WTC11 (cell line): ENCODE measurements around the gene PFKM. TPM values are rescaled to one million over a fixed set of nuclear protein-coding genes. Genes with fewer than 3 reads are reported as not detected.

Experiments used
- ATAC-seq: fragments of 200-7000 bp; cut with Tn5 transposase; 2 replicates; pipeline ENCODE4 v1.10.0; 2021; ENCODE audit warnings: mild to moderate bottlenecking, moderate library complexity
- CTCF ChIA-PET: fragments of 300-600 bp; sonication (Branson Sonifier 250); formaldehyde crosslinking; loops from one replicate; lab custom pipeline; 2021; ENCODE audit warnings: antibody characterized with exemption; lab: Charles Lee
- POLR2A ChIA-PET: fragments of 350-600 bp; sonication (Branson Sonifier 250); formaldehyde crosslinking; loops from one replicate; lab custom pipeline; 2021; ENCODE audit warnings: antibody characterized with exemption; lab: Charles Lee
- DNase-seq: peaks from one replicate; pipeline ENCODE4 v3.0.0; 2021; ENCODE audit warnings: low spot score
- H3K27ac Mint-ChIP-seq: 2 replicates; pipeline ENCODE4 v1.8.0; 2021; ENCODE audit warnings: mixed read lengths
- H3K27me3 Mint-ChIP-seq: 2 replicates; pipeline ENCODE4 v1.8.0; 2021; ENCODE audit warnings: low read depth, mild to moderate bottlenecking, moderate library complexity, mixed read lengths
- H3K36me3 Mint-ChIP-seq: 2 replicates; pipeline ENCODE4 v1.8.0; 2021; ENCODE audit warnings: mixed read lengths
- H3K4me1 Mint-ChIP-seq: 2 replicates; pipeline ENCODE4 v1.8.0; 2022; ENCODE audit warnings: mixed read lengths
- H3K4me3 Mint-ChIP-seq: 2 replicates; pipeline ENCODE4 v1.8.0; 2021; ENCODE audit warnings: mild to moderate bottlenecking, moderate library complexity, mixed read lengths
- H3K9me3 Mint-ChIP-seq: 2 replicates; pipeline ENCODE4 v1.8.0; 2021; ENCODE audit warnings: mixed read lengths
- CREB1 ChIP-seq: sonication (generic); formaldehyde crosslinking; IDR thresholded peaks from 2 replicates; pipeline ENCODE4 v1.8.0; 2023; ENCODE audit warnings: mild to moderate bottlenecking, missing genetic modification reagents
- ELF4 ChIP-seq: sonication (generic); formaldehyde crosslinking; IDR thresholded peaks from 2 replicates; pipeline ENCODE4 v1.8.1; 2022; ENCODE audit warnings: low read depth, mild to moderate bottlenecking, moderate library complexity, missing genetic modification reagents
- ESRRA ChIP-seq: sonication (generic); formaldehyde crosslinking; IDR thresholded peaks from 2 replicates; pipeline ENCODE4 v1.8.1; 2022; ENCODE audit warnings: mild to moderate bottlenecking, missing genetic modification reagents, borderline replicate concordance
- GRHL2 ChIP-seq: fragments of 250-450 bp; sonication (Bioruptor Pico); IDR thresholded peaks from 2 replicates; pipeline ENCODE4 v1.8.0; 2022; ENCODE audit warnings: mild to moderate bottlenecking, moderate library complexity; ENCODE audit not compliant: insufficient replicate concordance, severe bottlenecking
- HMGXB4 ChIP-seq: sonication (generic); formaldehyde crosslinking; IDR thresholded peaks from 2 replicates; pipeline ENCODE4 v1.8.1; 2023; ENCODE audit warnings: mild to moderate bottlenecking, moderate library complexity, missing genetic modification reagents
- KAT7 ChIP-seq: sonication (generic); formaldehyde crosslinking; IDR thresholded peaks from 2 replicates; pipeline ENCODE4 v1.8.1; 2023; ENCODE audit warnings: missing genetic modification reagents, mild to moderate bottlenecking, borderline replicate concordance
- NFE2L1 ChIP-seq: sonication (generic); formaldehyde crosslinking; IDR thresholded peaks from 2 replicates; pipeline ENCODE4 v1.8.1; 2023; ENCODE audit warnings: missing genetic modification reagents
- NR3C1 ChIP-seq: sonication (generic); formaldehyde crosslinking; conservative IDR thresholded peaks from 2 replicates; pipeline ENCODE4 v1.8.1; 2023; ENCODE audit warnings: low read depth, mild to moderate bottlenecking, missing genetic modification reagents
- SMAD3 ChIP-seq: sonication (generic); formaldehyde crosslinking; IDR thresholded peaks from 2 replicates; pipeline ENCODE4 v1.8.0; 2022; ENCODE audit warnings: missing genetic modification reagents, mild to moderate bottlenecking, borderline replicate concordance
- ZNF219 ChIP-seq: sonication (generic); formaldehyde crosslinking; IDR thresholded peaks from 2 replicates; pipeline ENCODE4 v1.8.0; 2023; ENCODE audit warnings: missing genetic modification reagents, mild to moderate bottlenecking, borderline replicate concordance
- ZNF317 ChIP-seq: sonication (generic); formaldehyde crosslinking; IDR thresholded peaks from 2 replicates; pipeline ENCODE4 v1.8.1; 2023; ENCODE audit warnings: low read depth, mild to moderate bottlenecking, moderate library complexity, missing genetic modification reagents, borderline replicate concordance
- ZNF423 ChIP-seq: fragments of 250-450 bp; sonication (Bioruptor Pico); IDR thresholded peaks from 2 replicates; pipeline ENCODE4 v2.1.2; 2022; ENCODE audit warnings: mild to moderate bottlenecking, moderate library complexity
- total RNA-seq: library from RNA; stranded (reverse); gene quantifications from 3 replicates; pipeline ENCODE4 v1.2.3, GENCODE V29; 2021
- TF ChIP-seq, protein P1 (sequence below): sonication (generic); formaldehyde crosslinking; IDR thresholded peaks from 2 replicates; pipeline ENCODE4 v1.8.0; 2022; ENCODE audit warnings: mild to moderate bottlenecking, missing genetic modification reagents
- TF ChIP-seq, protein P2 (sequence below): sonication (generic); formaldehyde crosslinking; IDR thresholded peaks from 2 replicates; pipeline ENCODE4 v1.8.1; 2023; ENCODE audit warnings: mild to moderate bottlenecking, missing genetic modification reagents
- TF ChIP-seq, protein P3 (sequence below): fragments of 250-450 bp; sonication (Bioruptor Pico); IDR thresholded peaks from 2 replicates; pipeline ENCODE4 v2.1.2; 2022; ENCODE audit warnings: mild to moderate bottlenecking, moderate library complexity
- TF ChIP-seq, protein P4 (sequence below): fragments of 250-450 bp; sonication (Bioruptor Pico); IDR thresholded peaks from 2 replicates; pipeline ENCODE4 v1.8.0; 2021; ENCODE audit warnings: mild to moderate bottlenecking
- TF ChIP-seq, protein P5 (sequence below): sonication (generic); formaldehyde crosslinking; IDR thresholded peaks from 2 replicates; pipeline ENCODE4 v1.8.1; 2023; ENCODE audit warnings: mild to moderate bottlenecking, missing genetic modification reagents, moderate library complexity

PFKM gene
- total RNA-seq, 1 experiment from 2014 or later, result 99.3 TPM

DNA sequence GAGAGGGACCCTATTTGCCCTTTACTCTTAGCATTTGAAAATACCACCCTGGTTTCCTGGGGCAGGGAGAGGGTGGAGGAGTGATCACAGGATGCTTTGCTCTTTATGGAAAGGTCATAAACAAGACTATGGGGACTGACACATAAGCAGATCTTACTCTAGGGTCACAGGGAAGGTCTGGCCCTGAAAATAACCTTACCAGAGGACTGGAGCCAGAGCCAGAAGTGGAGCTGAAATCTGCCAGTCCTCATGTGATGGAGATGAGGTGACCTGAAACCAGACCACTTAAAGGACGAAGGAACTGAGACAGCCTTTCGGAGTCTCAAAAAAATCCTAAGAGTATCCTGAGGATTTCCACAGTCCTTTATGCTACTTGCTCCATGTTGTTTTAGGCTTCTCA, 12.4 kb downstream of the PFKM start (continued):
- TF ChIP-seq NFE2L1 (CRISPR knock-in tag) (no peak), ESRRA (CRISPR knock-in tag) (no peak)

DNA sequence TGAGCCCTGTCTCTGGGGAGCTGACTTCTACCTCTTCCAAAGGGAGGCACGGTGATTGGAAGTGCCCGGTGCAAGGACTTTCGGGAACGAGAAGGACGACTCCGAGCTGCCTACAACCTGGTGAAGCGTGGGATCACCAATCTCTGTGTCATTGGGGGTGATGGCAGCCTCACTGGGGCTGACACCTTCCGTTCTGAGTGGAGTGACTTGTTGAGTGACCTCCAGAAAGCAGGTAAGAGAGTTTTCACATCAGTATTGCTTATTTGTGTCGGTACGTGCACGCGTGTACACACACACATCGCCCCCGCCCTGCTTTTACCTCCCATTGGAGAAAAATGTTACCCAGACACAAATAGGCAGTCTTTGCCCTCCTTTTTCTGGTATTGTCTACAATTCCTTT, 13.7 kb downstream of the PFKM start:
- no peak for TF ChIP-seq ELF4
- no peak for TF ChIP-seq KAT7 (CRISPR knock-in tag)
- TF ChIP-seq ZNF317, result no peak
- TF ChIP-seq, protein P1, sequence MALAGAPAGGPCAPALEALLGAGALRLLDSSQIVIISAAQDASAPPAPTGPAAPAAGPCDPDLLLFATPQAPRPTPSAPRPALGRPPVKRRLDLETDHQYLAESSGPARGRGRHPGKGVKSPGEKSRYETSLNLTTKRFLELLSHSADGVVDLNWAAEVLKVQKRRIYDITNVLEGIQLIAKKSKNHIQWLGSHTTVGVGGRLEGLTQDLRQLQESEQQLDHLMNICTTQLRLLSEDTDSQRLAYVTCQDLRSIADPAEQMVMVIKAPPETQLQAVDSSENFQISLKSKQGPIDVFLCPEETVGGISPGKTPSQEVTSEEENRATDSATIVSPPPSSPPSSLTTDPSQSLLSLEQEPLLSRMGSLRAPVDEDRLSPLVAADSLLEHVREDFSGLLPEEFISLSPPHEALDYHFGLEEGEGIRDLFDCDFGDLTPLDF (CRISPR knock-in tag), result no peak
- TF ChIP-seq NR3C1 (CRISPR knock-in tag), result no peak
- no peak for TF ChIP-seq CREB1 (CRISPR knock-in tag)
- TF ChIP-seq SMAD3 (CRISPR knock-in tag), result no peak
- TF ChIP-seq, protein P2, sequence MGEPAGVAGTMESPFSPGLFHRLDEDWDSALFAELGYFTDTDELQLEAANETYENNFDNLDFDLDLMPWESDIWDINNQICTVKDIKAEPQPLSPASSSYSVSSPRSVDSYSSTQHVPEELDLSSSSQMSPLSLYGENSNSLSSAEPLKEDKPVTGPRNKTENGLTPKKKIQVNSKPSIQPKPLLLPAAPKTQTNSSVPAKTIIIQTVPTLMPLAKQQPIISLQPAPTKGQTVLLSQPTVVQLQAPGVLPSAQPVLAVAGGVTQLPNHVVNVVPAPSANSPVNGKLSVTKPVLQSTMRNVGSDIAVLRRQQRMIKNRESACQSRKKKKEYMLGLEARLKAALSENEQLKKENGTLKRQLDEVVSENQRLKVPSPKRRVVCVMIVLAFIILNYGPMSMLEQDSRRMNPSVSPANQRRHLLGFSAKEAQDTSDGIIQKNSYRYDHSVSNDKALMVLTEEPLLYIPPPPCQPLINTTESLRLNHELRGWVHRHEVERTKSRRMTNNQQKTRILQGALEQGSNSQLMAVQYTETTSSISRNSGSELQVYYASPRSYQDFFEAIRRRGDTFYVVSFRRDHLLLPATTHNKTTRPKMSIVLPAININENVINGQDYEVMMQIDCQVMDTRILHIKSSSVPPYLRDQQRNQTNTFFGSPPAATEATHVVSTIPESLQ (CRISPR knock-in tag), result no peak
- no peak for TF ChIP-seq ZNF219 (CRISPR knock-in tag)
- no peak for TF ChIP-seq ZNF423 (CRISPR knock-in tag)
- TF ChIP-seq, protein P3, sequence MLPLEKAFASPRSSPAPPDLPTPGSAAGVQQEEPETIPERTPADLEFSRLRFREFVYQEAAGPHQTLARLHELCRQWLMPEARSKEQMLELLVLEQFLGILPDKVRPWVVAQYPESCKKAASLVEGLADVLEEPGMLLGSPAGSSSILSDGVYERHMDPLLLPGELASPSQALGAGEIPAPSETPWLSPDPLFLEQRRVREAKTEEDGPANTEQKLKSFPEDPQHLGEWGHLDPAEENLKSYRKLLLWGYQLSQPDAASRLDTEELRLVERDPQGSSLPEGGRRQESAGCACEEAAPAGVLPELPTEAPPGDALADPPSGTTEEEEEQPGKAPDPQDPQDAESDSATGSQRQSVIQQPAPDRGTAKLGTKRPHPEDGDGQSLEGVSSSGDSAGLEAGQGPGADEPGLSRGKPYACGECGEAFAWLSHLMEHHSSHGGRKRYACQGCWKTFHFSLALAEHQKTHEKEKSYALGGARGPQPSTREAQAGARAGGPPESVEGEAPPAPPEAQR (CRISPR knock-in tag), result no peak
- no peak for TF ChIP-seq HMGXB4
- H3K36me3 Mint-ChIP-seq, result peaks cover 59% of the 10 kb centered on the region
- DNase-seq (no peak), ATAC-seq (no peak)
- H3K27me3 Mint-ChIP-seq, result no peaks in the 10 kb centered on the region
- H3K9me3 Mint-ChIP-seq, result no peaks in the 10 kb centered on the region
- ChIA-PET CTCF (no interaction called here), POLR2A (no interaction called here)
- no peak overlapping the region for H3K27ac Mint-ChIP-seq
- no peaks in the 10 kb centered on the region for H3K4me1 Mint-ChIP-seq
- no peak overlapping the region for H3K4me3 Mint-ChIP-seq

DNA sequence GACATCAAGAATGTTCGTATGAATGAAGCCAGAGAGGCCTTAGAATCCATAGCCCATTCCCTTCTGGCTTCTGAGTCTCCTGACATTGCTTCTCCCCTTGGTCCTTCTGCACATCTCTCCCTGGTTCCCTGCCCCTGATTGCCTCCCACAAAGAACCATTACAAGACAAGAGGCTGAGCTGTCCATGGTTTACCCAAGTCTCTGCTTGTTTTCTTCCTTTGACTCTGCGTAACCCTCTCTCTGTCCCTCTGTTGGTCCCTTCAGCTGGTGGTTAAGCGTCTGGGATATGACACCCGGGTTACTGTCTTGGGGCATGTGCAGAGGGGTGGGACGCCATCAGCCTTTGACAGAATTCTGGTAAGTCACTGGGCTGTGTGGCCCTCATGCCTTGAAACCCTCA, 15.9 kb downstream of the PFKM start:
- ChIA-PET CTCF (no interaction called here), POLR2A (no interaction called here)
- TF ChIP-seq, protein P4, sequence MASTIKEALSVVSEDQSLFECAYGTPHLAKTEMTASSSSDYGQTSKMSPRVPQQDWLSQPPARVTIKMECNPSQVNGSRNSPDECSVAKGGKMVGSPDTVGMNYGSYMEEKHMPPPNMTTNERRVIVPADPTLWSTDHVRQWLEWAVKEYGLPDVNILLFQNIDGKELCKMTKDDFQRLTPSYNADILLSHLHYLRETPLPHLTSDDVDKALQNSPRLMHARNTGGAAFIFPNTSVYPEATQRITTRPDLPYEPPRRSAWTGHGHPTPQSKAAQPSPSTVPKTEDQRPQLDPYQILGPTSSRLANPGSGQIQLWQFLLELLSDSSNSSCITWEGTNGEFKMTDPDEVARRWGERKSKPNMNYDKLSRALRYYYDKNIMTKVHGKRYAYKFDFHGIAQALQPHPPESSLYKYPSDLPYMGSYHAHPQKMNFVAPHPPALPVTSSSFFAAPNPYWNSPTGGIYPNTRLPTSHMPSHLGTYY (CRISPR knock-in tag), result no peak
- TF ChIP-seq ESRRA (CRISPR knock-in tag), result no peak
- no peak for TF ChIP-seq GRHL2 (CRISPR knock-in tag)
- TF ChIP-seq, protein P5, sequence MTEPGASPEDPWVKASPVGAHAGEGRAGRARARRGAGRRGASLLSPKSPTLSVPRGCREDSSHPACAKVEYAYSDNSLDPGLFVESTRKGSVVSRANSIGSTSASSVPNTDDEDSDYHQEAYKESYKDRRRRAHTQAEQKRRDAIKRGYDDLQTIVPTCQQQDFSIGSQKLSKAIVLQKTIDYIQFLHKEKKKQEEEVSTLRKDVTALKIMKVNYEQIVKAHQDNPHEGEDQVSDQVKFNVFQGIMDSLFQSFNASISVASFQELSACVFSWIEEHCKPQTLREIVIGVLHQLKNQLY (CRISPR knock-in tag), result no peak
- ATAC-seq, result no peak
- Mint-ChIP-seq H3K9me3 (no peaks in the 10 kb centered on the region), H3K27ac (no peak overlapping the region), H3K4me1 (no peaks in the 10 kb centered on the region), H3K27me3 (no peaks in the 10 kb centered on the region), H3K4me3 (no peak overlapping the region), H3K36me3 (peaks cover 67% of the 10 kb centered on the region)
- no peak for DNase-seq
